MCF 10A (cell line): ENCODE measurements around the gene B4GALT6. TPM values are rescaled to one million over a fixed set of nuclear protein-coding genes. Genes with fewer than 3 reads are reported as not detected.

Source experiments
- BruUV-seq: library from RNA; stranded (reverse); fragments of 400-500 nt; replicated peaks from 2 replicates; lab custom pipeline; 2021; lab: Mats Ljungman, UMichigan
- CTCF ChIA-PET: fragments of 300-600 bp; sonication (Branson Sonifier 250); formaldehyde crosslinking; extraction: SDS; loops from one replicate; lab custom pipeline; 2021; ENCODE audit warnings: antibody characterized with exemption, inconsistent platforms; lab: Yijun Ruan, JAX
- POLR2A ChIA-PET: fragments of 300-600, 350-650 bp; sonication (Branson Sonifier 250); formaldehyde crosslinking; extraction: SDS; loops from one replicate; lab custom pipeline; 2020; ENCODE audit warnings: antibody characterized with exemption, inconsistent platforms; lab: Yijun Ruan, JAX
- DNase-seq: peaks from one replicate; pipeline ENCODE4 v3.0.0-alpha.2; 2018; ENCODE audit not compliant: unreplicated experiment
- H3K27ac Mint-ChIP-seq: one replicate; pipeline ENCODE4 v1.8.0; 2022; ENCODE audit warnings: mild to moderate bottlenecking, low read depth, mixed read lengths; ENCODE audit not compliant: unreplicated experiment
- H3K27me3 Mint-ChIP-seq: one replicate; pipeline ENCODE4 v1.8.0; 2022; ENCODE audit warnings: mixed read lengths; ENCODE audit not compliant: insufficient read depth, unreplicated experiment
- H3K36me3 Mint-ChIP-seq: one replicate; pipeline ENCODE4 v1.8.0; 2022; ENCODE audit warnings: mild to moderate bottlenecking, moderate library complexity, mixed read lengths; ENCODE audit not compliant: insufficient read depth, unreplicated experiment
- H3K4me1 Mint-ChIP-seq: one replicate; pipeline ENCODE4 v1.8.0; 2022; ENCODE audit warnings: mixed read lengths; ENCODE audit not compliant: insufficient read depth, unreplicated experiment
- H3K4me3 Mint-ChIP-seq: one replicate; pipeline ENCODE4 v1.8.0; 2022; ENCODE audit warnings: mild to moderate bottlenecking, moderate library complexity, mixed read lengths; ENCODE audit not compliant: unreplicated experiment
- H3K9me3 Mint-ChIP-seq: one replicate; pipeline ENCODE4 v1.8.0; 2022; ENCODE audit warnings: mixed read lengths; ENCODE audit not compliant: unreplicated experiment
- CTCF ChIP-seq: fragments of 200-600 bp; IDR thresholded peaks from one replicate; pipeline ENCODE4 v1.8.0; 2022; ENCODE audit warnings: antibody characterized with exemption, mild to moderate bottlenecking; ENCODE audit not compliant: unreplicated experiment
- intact Hi-C: fragments of 100-400 bp; cut with micrococcal nuclease; formaldehyde crosslinking; loops from 2 replicates; pipeline ENCODE4 v1.14.1; 2022
- total RNA-seq: library from RNA; stranded (reverse); gene quantifications from 2 replicates; pipeline ENCODE4 v1.2.3, GENCODE V29; 2022

Gene B4GALT6
- total RNA-seq, 1 experiment from 2014 or later = 6.0 TPM

GRCh38 chr18:31577195-31577594, 107.2 kb downstream of the B4GALT6 start:
- no peak for DNase-seq
- intact Hi-C loops = no loop called here
- ChIA-PET CTCF (interaction anchor here (0.6 to 1.5 kb wide), 5 partner anchors 13 to 244 kb away, joined by 3 to 6 read pairs (median 3); no protein-coding TSS in a partner anchor), POLR2A (no interaction called here)
- H3K27ac Mint-ChIP-seq = no peak overlapping the region
- no TSS peak for BruUV-seq
- no peaks in the 10 kb centered on the region for H3K36me3 Mint-ChIP-seq
- no peaks in the 10 kb centered on the region for H3K4me1 Mint-ChIP-seq
- TF ChIP-seq CTCF = no peak
- no peak overlapping the region for H3K4me3 Mint-ChIP-seq
- H3K9me3 Mint-ChIP-seq = no peaks in the 10 kb centered on the region
- H3K27me3 Mint-ChIP-seq = no peaks in the 10 kb centered on the region

GRCh38 chr18:31576670-31577069, 107.7 kb downstream of the B4GALT6 start:
- H3K4me1 Mint-ChIP-seq = no peaks in the 10 kb centered on the region
- POLR2A ChIA-PET = no interaction called here
- no peaks in the 10 kb centered on the region for H3K9me3 Mint-ChIP-seq
- H3K36me3 Mint-ChIP-seq = no peaks in the 10 kb centered on the region
- BruUV-seq = no TSS peak
- intact Hi-C loops = no loop called here
- no peak for TF ChIP-seq CTCF
- no peak for DNase-seq
- H3K27me3 Mint-ChIP-seq = no peaks in the 10 kb centered on the region
- H3K4me3 Mint-ChIP-seq = no peak overlapping the region
- CTCF ChIA-PET = interaction anchor here (0.6 to 1.5 kb wide), 4 partner anchors 12 to 146 kb away, joined by 3 to 6 read pairs (median 4); no protein-coding TSS in a partner anchor
- H3K27ac Mint-ChIP-seq = no peak overlapping the region

- TF ChIP-seq CTCF = no peak
- ChIA-PET POLR2A (interaction anchor here (0.7 kb wide), 1 partner anchor 132 kb away, joined by 3 read pairs; no protein-coding TSS in a partner anchor), CTCF (interaction anchor here (1.0 to 1.5 kb wide), 3 partner anchors 12 to 147 kb away, joined by 4 to 6 read pairs (median 5); no protein-coding TSS in a partner anchor)
- Mint-ChIP-seq H3K9me3 (no peaks in the 10 kb centered on the region), H3K4me1 (no peaks in the 10 kb centered on the region), H3K4me3 (no peak overlapping the region), H3K36me3 (no peaks in the 10 kb centered on the region), H3K27ac (no peak overlapping the region), H3K27me3 (no peaks in the 10 kb centered on the region)
- no TSS peak for BruUV-seq
- no peak for DNase-seq
- intact Hi-C loops = no loop called here
These were observed 108.7 kb downstream of the B4GALT6 start for GRCh38 chr18:31575515-31576257.

GRCh38 chr18:31574359-31574758, 110.0 kb downstream of the B4GALT6 start:
- ChIA-PET POLR2A (no interaction called here), CTCF (interaction anchor here (0.7 to 2.5 kb wide), 4 partner anchors 10 to 589 kb away, joined by 3 to 12 read pairs (median 4); no protein-coding TSS in a partner anchor)
- no TSS peak for BruUV-seq
- Mint-ChIP-seq H3K4me1 (no peaks in the 10 kb centered on the region), H3K36me3 (no peaks in the 10 kb centered on the region), H3K4me3 (no peak overlapping the region), H3K27ac (no peak overlapping the region), H3K27me3 (no peaks in the 10 kb centered on the region), H3K9me3 (no peaks in the 10 kb centered on the region)
- DNase-seq = no peak
- no peak for TF ChIP-seq CTCF
- intact Hi-C loops = loop anchor here (5.0 kb wide), 1 partner anchor 243 kb away; no protein-coding TSS in a partner anchor
